KMS-11 (cell line): ENCODE measurements around the gene ARL10.

Experiments
- H2AFZ ChIP-seq: fragments of 200-600 bp; sonication (generic); 2 replicates; pipeline ENCODE4 v1.6.1; 2016; ENCODE audit warnings: antibody characterized with exemption, mixed run types, low read depth
- H3K27ac ChIP-seq: fragments of 200-600 bp; sonication (generic); 2 replicates; pipeline ENCODE4 v1.6.1; 2016; ENCODE audit warnings: mild to moderate bottlenecking, mixed run types
- H3K27me3 ChIP-seq: fragments of 200-600 bp; sonication (generic); 2 replicates; pipeline ENCODE4 v1.6.1; 2017; ENCODE audit warnings: mild to moderate bottlenecking, low read depth, mixed run types, moderate library complexity; ENCODE audit not compliant: insufficient read depth
- H3K36me3 ChIP-seq: fragments of 200-600 bp; sonication (generic); 2 replicates; pipeline ENCODE4 v1.6.1; 2017; ENCODE audit warnings: mild to moderate bottlenecking, mixed run types; ENCODE audit not compliant: insufficient read depth
- H3K4me1 ChIP-seq: fragments of 200-600 bp; sonication (generic); 2 replicates; pipeline ENCODE4 v1.6.1; 2016; ENCODE audit warnings: mild to moderate bottlenecking, low read depth, mixed run types; ENCODE audit not compliant: poor library complexity, severe bottlenecking
- H3K4me2 ChIP-seq: fragments of 200-600 bp; sonication (generic); 2 replicates; pipeline ENCODE4 v1.7.0; 2016; ENCODE audit warnings: mild to moderate bottlenecking, mixed run types
- H3K4me3 ChIP-seq: fragments of 200-600 bp; sonication (generic); IDR thresholded peaks from 2 replicates; pipeline ENCODE4 v1.6.1; 2017; ENCODE audit warnings: low read depth, low read length, mixed read lengths; ENCODE audit not compliant: insufficient read depth
- H3K79me2 ChIP-seq: fragments of 200-600 bp; sonication (generic); 2 replicates; pipeline ENCODE4 v1.6.1; 2016; ENCODE audit warnings: low read depth, mixed run types; ENCODE audit not compliant: insufficient read depth
- H3K9ac ChIP-seq: fragments of 200-600 bp; sonication (generic); 2 replicates; pipeline ENCODE4 v1.6.1; 2016; ENCODE audit warnings: mild to moderate bottlenecking, mixed run types
- H4K20me1 ChIP-seq: fragments of 200-600 bp; sonication (generic); 2 replicates; pipeline ENCODE4 v1.6.1; 2016; ENCODE audit warnings: mild to moderate bottlenecking, mixed run types; ENCODE audit not compliant: insufficient read depth
- TF ChIP-seq, protein P1 (sequence below): fragments of 200-600 bp; sonication (generic); conservative IDR thresholded peaks from 2 replicates; pipeline ENCODE4 v1.6.1; 2017; ENCODE audit warnings: low read depth, mild to moderate bottlenecking, antibody characterized with exemption, low read length, moderate library complexity, mixed read lengths

ARL10 gene

DNA sequence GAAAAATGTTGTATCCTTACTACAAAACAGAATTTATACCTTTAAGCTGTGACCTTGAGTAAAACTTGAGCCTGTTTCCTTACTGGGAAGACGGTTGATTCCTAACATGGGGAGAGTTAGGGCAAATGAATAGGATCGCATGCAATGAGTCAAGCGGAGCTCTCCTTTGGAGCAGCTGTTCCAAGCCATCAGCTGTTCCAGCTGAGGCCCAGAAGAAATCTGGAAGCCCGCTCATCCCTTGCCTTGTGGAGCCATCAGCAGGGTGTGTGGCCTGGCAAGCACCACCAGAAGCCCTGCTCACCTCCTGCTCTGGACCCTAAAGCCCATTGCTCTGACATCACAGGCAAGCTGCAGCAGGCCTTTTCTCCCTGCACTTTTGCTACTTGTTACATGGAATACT, 11.8 kb upstream of the ARL10 start:
- H2AFZ ChIP-seq, result no peak overlapping the region
- no peak overlapping the region for H3K4me3 ChIP-seq
- no peak overlapping the region for H3K9ac ChIP-seq
- TF ChIP-seq, protein P1, sequence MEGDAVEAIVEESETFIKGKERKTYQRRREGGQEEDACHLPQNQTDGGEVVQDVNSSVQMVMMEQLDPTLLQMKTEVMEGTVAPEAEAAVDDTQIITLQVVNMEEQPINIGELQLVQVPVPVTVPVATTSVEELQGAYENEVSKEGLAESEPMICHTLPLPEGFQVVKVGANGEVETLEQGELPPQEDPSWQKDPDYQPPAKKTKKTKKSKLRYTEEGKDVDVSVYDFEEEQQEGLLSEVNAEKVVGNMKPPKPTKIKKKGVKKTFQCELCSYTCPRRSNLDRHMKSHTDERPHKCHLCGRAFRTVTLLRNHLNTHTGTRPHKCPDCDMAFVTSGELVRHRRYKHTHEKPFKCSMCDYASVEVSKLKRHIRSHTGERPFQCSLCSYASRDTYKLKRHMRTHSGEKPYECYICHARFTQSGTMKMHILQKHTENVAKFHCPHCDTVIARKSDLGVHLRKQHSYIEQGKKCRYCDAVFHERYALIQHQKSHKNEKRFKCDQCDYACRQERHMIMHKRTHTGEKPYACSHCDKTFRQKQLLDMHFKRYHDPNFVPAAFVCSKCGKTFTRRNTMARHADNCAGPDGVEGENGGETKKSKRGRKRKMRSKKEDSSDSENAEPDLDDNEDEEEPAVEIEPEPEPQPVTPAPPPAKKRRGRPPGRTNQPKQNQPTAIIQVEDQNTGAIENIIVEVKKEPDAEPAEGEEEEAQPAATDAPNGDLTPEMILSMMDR, result no peak
- no peaks in the 10 kb centered on the region; the same call in 1 of the 2 replicates for H3K79me2 ChIP-seq
- H3K27me3 ChIP-seq, result no peaks in the 10 kb centered on the region
- no peaks in the 10 kb centered on the region for H3K36me3 ChIP-seq
- no peaks in the 10 kb centered on the region for H4K20me1 ChIP-seq
- H3K27ac ChIP-seq, result no peak overlapping the region
- no peaks in the 10 kb centered on the region for H3K4me1 ChIP-seq
- no peak overlapping the region for H3K4me2 ChIP-seq

DNA sequence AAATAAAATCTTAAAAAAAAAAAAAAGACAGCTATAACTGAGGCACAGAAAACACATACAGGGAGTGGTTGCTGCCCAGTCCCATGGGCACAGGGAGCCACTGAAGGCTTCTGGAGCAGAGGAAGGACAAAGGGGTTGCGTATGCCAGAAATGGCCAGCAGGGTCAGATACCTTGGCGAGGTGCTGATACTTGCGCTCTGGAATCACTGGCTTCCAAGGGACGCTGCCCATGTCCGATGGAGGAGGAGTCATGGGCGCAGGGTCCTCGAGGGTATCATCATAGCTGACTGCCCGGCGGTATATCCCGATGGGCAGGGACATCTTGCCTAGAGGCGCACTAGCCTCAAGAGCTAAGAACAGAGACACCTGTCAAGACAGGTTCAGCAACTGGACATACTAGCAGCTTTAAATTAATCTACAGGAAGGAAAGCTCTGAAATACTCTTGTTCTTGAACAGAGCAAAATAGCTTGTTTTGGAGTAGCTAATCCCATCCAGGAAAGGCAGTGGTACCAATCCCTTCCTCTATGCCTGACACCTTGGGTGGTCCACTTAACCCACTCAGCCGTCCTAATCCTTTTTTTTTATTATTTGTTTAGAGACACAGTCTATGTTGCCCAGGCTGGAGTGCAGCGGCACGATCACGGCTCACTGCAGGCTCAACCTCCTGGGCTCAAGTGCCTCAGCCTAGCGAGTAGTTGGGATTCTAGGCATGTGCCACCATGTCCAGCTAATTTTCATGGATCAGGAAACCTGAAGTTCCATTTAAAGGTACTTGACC, 9.7 kb upstream of the ARL10 start:
- TF ChIP-seq, protein P1, result no peak
- no peak overlapping the region for H3K9ac ChIP-seq
- H3K36me3 ChIP-seq, result no peaks in the 10 kb centered on the region
- H3K79me2 ChIP-seq, result peaks cover 10% of the 10 kb centered on the region; the same call in 1 of the 2 replicates
- H3K4me2 ChIP-seq, result no peak overlapping the region
- peaks cover 8% of the 10 kb centered on the region for H3K4me1 ChIP-seq
- H3K4me3 ChIP-seq, result no peak overlapping the region
- H4K20me1 ChIP-seq, result no peaks in the 10 kb centered on the region
- H3K27ac ChIP-seq, result no peak overlapping the region
- no peaks in the 10 kb centered on the region for H3K27me3 ChIP-seq
- no peak overlapping the region for H2AFZ ChIP-seq

DNA sequence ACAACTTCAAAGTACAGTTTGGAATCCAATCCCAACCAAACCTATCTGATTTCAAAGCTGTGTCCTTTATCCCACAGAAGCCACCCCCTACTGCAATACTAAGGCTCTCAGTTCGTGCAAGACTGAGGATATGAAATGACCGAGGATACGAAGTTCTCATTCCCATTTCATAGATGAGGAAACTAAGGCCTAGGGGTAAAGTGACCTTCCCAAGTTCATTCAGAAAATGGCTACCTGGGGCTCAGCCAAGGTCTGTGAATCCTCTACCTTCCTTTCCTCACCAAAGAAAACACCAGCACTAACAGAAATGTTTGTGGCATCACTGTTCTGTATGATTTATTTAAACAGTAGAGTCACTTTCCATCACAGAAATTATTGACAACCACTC, 9.1 kb upstream of the ARL10 start:
- Histone ChIP-seq H4K20me1 (no peaks in the 10 kb centered on the region), H3K9ac (no peak overlapping the region)

DNA sequence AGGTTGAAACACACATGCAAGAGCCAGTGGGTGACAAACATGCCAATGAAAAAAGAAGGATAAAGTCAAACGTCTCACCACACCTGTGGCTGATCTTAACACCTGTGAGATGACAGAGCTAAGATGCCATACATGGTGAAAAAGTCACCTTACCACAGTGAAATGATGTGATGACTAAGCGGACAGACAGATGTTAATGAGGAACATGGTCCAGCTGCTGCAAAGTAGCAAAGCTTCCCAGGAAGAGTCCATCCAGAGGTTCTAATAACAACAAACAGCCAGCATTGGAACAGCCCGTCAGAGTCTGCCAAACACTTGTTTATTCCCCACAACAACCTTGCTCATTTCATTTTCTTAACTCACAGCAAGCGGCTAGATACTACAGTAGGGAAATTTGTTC, 5.6 kb upstream of the ARL10 start:
- peaks cover 8% of the 10 kb centered on the region for H3K4me1 ChIP-seq
- H3K36me3 ChIP-seq, result no peaks in the 10 kb centered on the region
- no peak overlapping the region for H3K4me2 ChIP-seq
- H3K9ac ChIP-seq, result no peak overlapping the region
- H3K27ac ChIP-seq, result no peak overlapping the region
- H2AFZ ChIP-seq, result no peak overlapping the region
- H4K20me1 ChIP-seq, result no peaks in the 10 kb centered on the region
- H3K27me3 ChIP-seq, result no peaks in the 10 kb centered on the region
- TF ChIP-seq, protein P1, result no peak
- no peak overlapping the region for H3K4me3 ChIP-seq
- peaks cover 17% of the 10 kb centered on the region; the same call in 1 of the 2 replicates for H3K79me2 ChIP-seq

More for the DNA sequence above, 9.1 kb upstream of the ARL10 start:
- Histone ChIP-seq H3K27ac (no peak overlapping the region), H3K4me2 (no peak overlapping the region), H3K27me3 (no peaks in the 10 kb centered on the region), H3K4me1 (peaks cover 8% of the 10 kb centered on the region), H2AFZ (no peak overlapping the region), H3K79me2 (peaks cover 13% of the 10 kb centered on the region; the same call in 1 of the 2 replicates), H3K4me3 (no peak overlapping the region), H3K36me3 (no peaks in the 10 kb centered on the region)
- TF ChIP-seq, protein P1, result no peak
